Measurements from ENCODE around the gene ARHGAP23.

Gene ARHGAP23

DNA sequence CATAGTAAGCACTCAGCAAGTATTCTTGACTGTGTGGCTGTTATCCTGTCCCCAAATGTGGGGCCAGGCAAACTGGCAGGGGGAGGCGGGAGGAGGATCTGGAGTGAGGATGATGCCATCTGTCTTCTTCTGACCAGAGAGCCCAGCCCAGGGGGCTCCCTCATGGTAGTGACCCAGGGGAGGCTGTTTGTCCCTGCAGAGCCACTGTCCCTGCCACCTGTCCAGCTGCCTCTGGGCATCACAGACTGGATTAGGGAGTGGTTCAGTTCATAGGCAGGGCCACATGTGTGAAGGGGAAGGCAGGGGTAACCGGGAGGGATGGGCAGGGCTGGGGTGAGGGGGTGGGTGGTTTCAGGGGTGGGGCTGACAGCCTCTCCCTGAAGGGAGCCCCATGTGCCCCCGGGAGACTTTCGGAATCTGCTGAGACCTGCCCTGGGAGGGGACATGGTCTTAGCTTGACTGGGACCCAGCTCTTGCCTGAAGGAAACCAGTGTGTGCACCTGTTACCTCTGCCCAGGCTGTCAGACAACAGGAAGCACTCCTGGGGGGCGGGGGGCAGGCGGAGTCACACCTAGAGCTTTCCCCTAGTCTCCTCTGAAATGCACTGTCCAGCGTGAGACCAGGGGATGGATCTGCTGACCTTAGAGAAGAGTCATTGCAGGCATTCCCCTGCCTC, 15.2 kb downstream of the ARHGAP23 start:
- Mint-ChIP-seq H3K4me1 (peaks cover 5 to 11% of the 10 kb centered on the region in 2 donors), H3K27ac (no peak overlapping the region), H3K9me3 (no peaks in the 10 kb centered on the region), H3K36me3 (no peaks in the 10 kb centered on the region), H3K4me3 (no peak overlapping the region), H3K27me3 (peaks cover 0 to 9% of the 10 kb centered on the region in 2 donors)
- no peak for DNase-seq
- ATAC-seq (replicated peaks): peak in 1 of 2 donors; percentile 8

DNA sequence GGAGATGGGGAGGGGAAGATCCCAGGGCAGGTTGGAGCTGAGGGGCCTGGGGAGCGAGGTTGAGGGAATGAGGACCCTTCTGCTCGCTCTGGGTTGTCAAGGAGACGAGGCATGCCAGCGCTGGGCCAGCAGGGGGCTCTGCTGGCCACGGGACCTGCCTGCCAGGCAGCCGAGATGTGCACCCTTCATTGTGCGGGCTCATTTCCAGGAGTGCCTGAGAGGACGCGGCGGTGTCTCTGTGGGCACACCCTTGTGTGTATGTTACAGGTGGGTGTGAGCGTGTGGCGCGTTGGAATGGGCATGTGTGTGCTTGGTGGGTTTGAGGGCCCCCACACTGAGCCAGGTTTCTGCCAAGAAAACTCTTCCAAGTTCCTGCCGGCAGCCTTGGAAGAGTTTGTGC, 15.9 kb downstream of the ARHGAP23 start:
- H3K36me3 Mint-ChIP-seq: no peaks in the 10 kb centered on the region
- H3K4me1 Mint-ChIP-seq: peaks cover 5 to 11% of the 10 kb centered on the region in 2 donors
- ATAC-seq (replicated peaks): peak; percentile 88 to 90
- no peak overlapping the region for H3K4me3 Mint-ChIP-seq
- H3K27ac Mint-ChIP-seq: no peak overlapping the region
- DNase-seq: peak; percentile 18
- H3K9me3 Mint-ChIP-seq: no peaks in the 10 kb centered on the region
- peaks cover 0 to 9% of the 10 kb centered on the region in 2 donors for H3K27me3 Mint-ChIP-seq

DNA sequence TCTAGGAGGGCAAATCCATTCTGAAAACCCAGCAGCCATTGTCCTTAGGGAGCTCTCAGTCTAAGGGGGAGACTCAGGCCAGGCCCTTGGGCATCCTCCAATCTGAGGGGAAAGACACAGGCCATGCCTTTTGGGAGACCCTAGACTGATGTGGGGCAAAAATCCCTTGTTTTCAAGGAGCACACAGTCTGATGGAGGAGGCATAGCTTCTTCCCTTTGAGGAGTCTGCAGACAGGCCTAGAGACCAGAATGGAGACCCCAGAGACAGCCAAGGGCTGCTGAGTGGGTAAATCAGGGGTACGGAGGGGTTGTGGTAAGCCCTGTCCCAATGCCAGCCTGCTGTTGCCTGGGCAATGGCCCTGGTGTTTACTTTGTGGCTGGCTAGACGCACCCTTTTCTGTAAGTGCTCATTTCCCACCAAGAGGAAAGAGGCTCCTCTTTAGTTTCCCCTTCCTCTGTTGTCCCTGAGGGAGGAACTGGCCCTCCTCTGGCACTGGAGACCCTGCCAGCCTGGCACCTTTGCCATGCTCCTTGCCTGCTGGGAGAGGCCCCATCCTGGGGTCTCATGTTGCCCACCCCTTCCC, 19.3 kb downstream of the ARHGAP23 start:
- Mint-ChIP-seq H3K27me3 (peaks cover 21 to 27% of the 10 kb centered on the region in 2 donors), H3K36me3 (no peaks in the 10 kb centered on the region), H3K4me1 (peaks cover 7 to 20% of the 10 kb centered on the region in 2 donors), H3K9me3 (no peaks in the 10 kb centered on the region), H3K4me3 (no peak overlapping the region), H3K27ac (no peak overlapping the region)
- ATAC-seq (replicated peaks): no peak
- DNase-seq: no peak

DNA sequence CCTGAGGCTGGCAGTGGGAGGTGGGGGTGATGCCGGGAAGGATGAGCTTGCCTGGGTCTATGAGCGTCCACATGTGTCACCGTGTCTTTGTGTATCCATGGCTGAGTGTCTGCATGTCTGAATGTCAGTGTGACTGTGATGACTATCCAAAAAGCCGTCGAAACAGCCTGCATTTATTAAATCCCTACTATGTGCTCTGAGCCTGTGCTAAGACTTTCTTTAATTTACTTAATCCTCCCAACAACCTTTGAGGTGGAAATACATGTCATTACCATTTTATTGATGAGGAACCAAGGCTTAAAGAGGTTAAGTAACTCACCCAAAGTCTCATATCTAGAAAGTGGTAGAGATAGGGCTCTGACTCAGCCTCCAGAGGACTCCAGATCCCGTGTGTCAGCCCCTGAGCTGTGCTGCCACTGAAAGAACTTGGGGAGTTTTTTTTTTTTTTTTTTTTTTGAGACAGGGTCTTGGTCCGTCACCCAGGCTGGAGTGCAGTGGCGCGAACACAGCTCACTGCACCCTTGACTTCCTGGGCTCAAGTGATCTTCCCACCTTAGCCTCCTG, 20.0 kb downstream of the ARHGAP23 start:
- Mint-ChIP-seq H3K4me1 (peaks cover 14 to 27% of the 10 kb centered on the region in 2 donors), H3K9me3 (no peaks in the 10 kb centered on the region), H3K4me3 (no peak overlapping the region), H3K36me3 (peaks cover 0 to 1% of the 10 kb centered on the region in 2 donors), H3K27ac (no peak overlapping the region), H3K27me3 (peaks cover 28 to 33% of the 10 kb centered on the region in 2 donors)
- ATAC-seq (replicated peaks) (peak in 1 of 2 donors; percentile 48), DNase-seq (no peak)

DNA sequence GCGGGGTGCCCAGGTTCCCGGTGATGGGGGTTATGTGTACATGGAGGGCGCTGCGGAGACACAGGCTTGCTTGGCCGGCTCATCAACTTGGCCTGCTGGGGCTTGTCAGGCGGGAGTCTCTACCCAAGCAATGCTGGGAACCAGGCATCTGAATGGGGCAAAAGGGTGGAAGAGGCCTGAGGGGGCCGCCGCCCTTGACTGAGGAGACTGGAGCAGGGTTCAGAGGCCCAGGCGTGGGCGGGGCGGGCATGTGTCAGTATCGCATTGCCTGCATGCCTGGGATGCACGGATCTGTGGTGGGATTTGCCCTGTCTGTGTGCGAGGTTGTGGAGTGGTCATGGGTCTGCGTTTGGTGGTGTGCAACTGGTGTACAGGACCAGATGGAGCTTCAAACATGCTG, 21.1 kb downstream of the ARHGAP23 start:
- H3K4me1 Mint-ChIP-seq: peaks cover 10 to 20% of the 10 kb centered on the region in 2 donors
- H3K4me3 Mint-ChIP-seq: no peak overlapping the region
- H3K36me3 Mint-ChIP-seq: peaks cover 0 to 1% of the 10 kb centered on the region in 2 donors
- no peak for ATAC-seq (replicated peaks)
- H3K27ac Mint-ChIP-seq: no peak overlapping the region
- no peak for DNase-seq
- H3K27me3 Mint-ChIP-seq: peaks cover 35 to 39% of the 10 kb centered on the region in 2 donors
- no peaks in the 10 kb centered on the region for H3K9me3 Mint-ChIP-seq

DNA sequence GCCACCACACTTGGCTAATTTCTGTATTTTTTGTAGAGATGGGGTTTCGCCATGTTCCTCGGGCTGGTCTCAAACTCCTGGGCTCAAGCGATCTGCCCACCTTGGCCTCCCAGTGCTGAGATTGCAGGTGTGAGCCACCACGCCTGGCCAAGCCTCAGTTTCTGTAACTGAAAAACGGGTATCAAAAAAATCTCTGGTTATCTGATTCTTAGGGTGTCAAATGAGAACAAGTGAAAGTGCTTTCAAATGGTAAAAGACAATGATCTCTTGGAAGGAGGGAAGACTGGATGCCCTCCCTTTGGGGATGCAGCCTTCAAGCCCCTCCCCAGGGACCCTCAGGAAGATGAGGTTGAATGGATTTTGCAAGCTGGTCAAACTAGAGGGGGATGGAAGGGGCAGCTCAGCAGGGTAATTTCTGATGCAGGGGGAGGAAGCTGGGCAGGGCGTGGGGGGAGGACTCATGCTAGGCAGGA, 22.3 kb downstream of the ARHGAP23 start:
- ATAC-seq (replicated peaks) (no peak), DNase-seq (no peak)
- Mint-ChIP-seq H3K27me3 (peaks cover 45 to 49% of the 10 kb centered on the region in 2 donors), H3K4me1 (peaks cover 10 to 19% of the 10 kb centered on the region in 2 donors), H3K4me3 (no peak overlapping the region), H3K9me3 (no peaks in the 10 kb centered on the region), H3K36me3 (peaks cover 0 to 1% of the 10 kb centered on the region in 2 donors), H3K27ac (no peak overlapping the region)

GRCh38 chr17:38451030-38451839, 23.0 kb downstream of the ARHGAP23 start:
- Mint-ChIP-seq H3K4me3 (no peak overlapping the region), H3K27me3 (peaks cover 50 to 52% of the 10 kb centered on the region in 2 donors), H3K9me3 (no peaks in the 10 kb centered on the region), H3K36me3 (peaks cover 0 to 1% of the 10 kb centered on the region in 2 donors), H3K27ac (no peak overlapping the region), H3K4me1 (peaks cover 10 to 19% of the 10 kb centered on the region in 2 donors)
- no peak for DNase-seq
- no peak for ATAC-seq (replicated peaks)

- Mint-ChIP-seq H3K27me3 (peaks cover 52 to 55% of the 10 kb centered on the region in 2 donors), H3K4me3 (no peak overlapping the region), H3K36me3 (peaks cover 0 to 1% of the 10 kb centered on the region in 2 donors), H3K9me3 (no peaks in the 10 kb centered on the region), H3K4me1 (peaks cover 10 to 19% of the 10 kb centered on the region in 2 donors), H3K27ac (no peak overlapping the region)
- ATAC-seq (replicated peaks) (no peak), DNase-seq (no peak)
Measured at GRCh38 chr17:38451840-38452529, 23.7 kb downstream of the ARHGAP23 start.

GRCh38 chr17:38452719-38453118, 24.5 kb downstream of the ARHGAP23 start:
- Mint-ChIP-seq H3K4me1 (peaks cover 10 to 19% of the 10 kb centered on the region in 2 donors), H3K9me3 (no peaks in the 10 kb centered on the region), H3K27me3 (peaks cover 52 to 61% of the 10 kb centered on the region in 2 donors), H3K36me3 (peaks cover 0 to 1% of the 10 kb centered on the region in 2 donors), H3K4me3 (peak overlapping the region; percentile 75 to 85), H3K27ac (peak overlapping the region; percentile 39)
- ATAC-seq (replicated peaks) (no peak), DNase-seq (no peak)

DNA sequence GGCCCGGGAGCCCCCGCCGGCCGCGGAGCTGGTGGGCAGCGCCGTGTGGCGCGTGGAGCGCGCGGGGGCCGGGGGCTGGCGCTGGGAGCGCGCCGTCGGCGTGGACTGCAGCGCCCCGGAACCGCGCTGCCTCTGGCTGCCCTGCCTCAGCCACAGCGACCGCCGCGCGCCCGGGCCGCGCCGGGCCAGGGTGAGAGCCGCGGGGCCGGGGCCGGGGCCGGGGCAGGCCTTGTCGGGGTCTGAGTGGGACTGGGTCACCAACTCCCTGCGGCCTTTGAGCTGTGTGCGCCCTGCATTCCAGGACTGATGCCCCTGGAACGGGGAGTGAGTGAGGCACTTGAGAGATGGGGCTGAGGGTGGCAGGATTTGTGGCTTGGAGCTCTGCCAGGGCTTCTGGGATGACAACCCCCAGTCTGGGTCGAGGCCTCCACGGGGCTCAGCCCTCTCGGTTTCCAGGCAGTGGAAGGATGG, 25.7 kb downstream of the ARHGAP23 start:
- Mint-ChIP-seq H3K9me3 (no peaks in the 10 kb centered on the region), H3K27me3 (peaks cover 52 to 61% of the 10 kb centered on the region in 2 donors), H3K36me3 (peaks cover 0 to 1% of the 10 kb centered on the region in 2 donors), H3K4me1 (peaks cover 10 to 19% of the 10 kb centered on the region in 2 donors), H3K4me3 (no peak overlapping the region), H3K27ac (no peak overlapping the region)
- DNase-seq (no peak), ATAC-seq (replicated peaks) (peak in 1 of 2 donors; percentile 15)

DNA sequence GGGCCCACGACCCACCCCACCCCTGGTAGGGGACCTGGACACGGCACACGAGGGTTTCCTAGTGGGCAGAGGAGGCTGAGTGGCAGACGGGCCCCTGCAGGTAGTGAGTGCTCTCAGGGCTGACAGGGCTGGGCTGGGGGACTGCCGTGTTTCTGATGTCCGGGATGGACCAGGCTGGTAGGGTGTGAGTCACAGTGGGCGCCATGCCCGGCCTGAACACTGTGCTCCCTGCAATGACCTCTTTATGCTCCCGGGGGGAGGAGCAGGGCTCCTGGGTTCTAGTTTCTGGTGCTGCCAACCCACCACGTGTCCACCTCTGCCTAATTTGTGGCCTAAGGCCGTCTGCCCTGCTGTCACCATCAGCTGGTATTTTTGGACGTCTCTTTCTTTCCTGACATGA, 26.3 kb downstream of the ARHGAP23 start:
- H3K9me3 Mint-ChIP-seq: no peaks in the 10 kb centered on the region
- H3K27me3 Mint-ChIP-seq: peaks cover 52 to 58% of the 10 kb centered on the region in 2 donors
- peaks cover 10 to 19% of the 10 kb centered on the region in 2 donors for H3K4me1 Mint-ChIP-seq
- H3K27ac Mint-ChIP-seq: no peak overlapping the region
- H3K4me3 Mint-ChIP-seq: no peak overlapping the region
- no peak for DNase-seq
- H3K36me3 Mint-ChIP-seq: peaks cover 0 to 1% of the 10 kb centered on the region in 2 donors
- ATAC-seq (replicated peaks): no peak

DNA sequence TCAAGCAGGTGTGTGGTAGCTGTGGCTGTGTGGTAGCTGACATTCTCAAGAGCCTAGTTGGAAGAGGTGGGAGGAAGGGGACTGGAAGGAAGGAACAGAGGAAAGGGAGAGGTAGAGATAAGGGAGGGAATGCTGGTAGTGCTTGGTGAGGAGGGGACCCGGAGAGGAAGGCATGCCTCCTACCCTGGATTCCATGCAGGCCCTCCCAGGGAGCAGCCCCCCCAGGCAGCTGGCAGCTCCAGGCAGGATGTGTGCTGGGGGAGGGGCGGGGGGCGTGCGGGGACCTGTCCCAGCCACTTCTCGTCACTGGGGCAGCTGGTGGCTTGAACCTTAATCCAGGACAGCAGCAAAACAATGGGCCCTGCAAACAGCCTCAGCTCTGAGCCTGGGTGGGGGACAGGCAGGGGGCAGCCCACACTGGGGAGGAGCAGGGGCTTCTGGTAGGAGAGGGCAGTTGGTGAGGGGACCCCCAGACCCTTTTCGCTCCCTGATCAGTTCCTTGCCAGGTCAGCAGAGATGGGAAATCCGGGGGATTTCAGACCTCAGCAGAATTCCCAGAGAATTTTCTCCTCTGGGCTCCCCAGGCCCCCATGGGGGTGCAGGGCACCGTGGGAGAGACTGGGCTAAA, 27.1 kb downstream of the ARHGAP23 start:
- peaks cover 10 to 19% of the 10 kb centered on the region in 2 donors for H3K4me1 Mint-ChIP-seq
- H3K4me3 Mint-ChIP-seq: no peak overlapping the region
- H3K27ac Mint-ChIP-seq: no peak overlapping the region
- no peaks in the 10 kb centered on the region for H3K9me3 Mint-ChIP-seq
- H3K27me3 Mint-ChIP-seq: peaks cover 52% of the 10 kb centered on the region in 2 donors
- H3K36me3 Mint-ChIP-seq: peaks cover 0 to 1% of the 10 kb centered on the region in 2 donors
- ATAC-seq (replicated peaks): no peak
- DNase-seq: no peak
